ENCODE data around the gene PPP6C. TPM values are rescaled to one million over a fixed set of nuclear protein-coding genes. Genes with fewer than 3 reads are reported as not detected.
A peak's percentile ranks its signal among the peaks of the same experiment; 100 is the strongest.
"Not testable (repeated sequence)": the region's sequence is repeated elsewhere in the genome, so short reads cannot be mapped to it uniquely, and the experiment has no call there.

PPP6C gene
- total RNA-seq, 3 donors from 2014 or later: 50.1 to 52.4 (median 51.4) TPM

- ATAC-seq: no peak
- Mint-ChIP-seq H3K27me3 (ENCODE audit: low read depth) (no peaks in the 10 kb centered on the region), H3K36me3 (ENCODE audit: insufficient read depth) (peaks cover 1% of the 10 kb centered on the region), H3K9me3 (no peaks in the 10 kb centered on the region), H3K4me3 (peak overlapping the region; percentile 95), H3K4me1 (ENCODE audit: low read depth) (peaks cover 28% of the 10 kb centered on the region)
- DNase-seq: no peak
These were observed 47.9 kb downstream of the PPP6C start for GRCh38 chr9:125141751-125142150.

GRCh38 chr9:125141251-125141650 lies 48.4 kb downstream of the PPP6C start:
- ATAC-seq: no peak
- Mint-ChIP-seq H3K4me1 (ENCODE audit: low read depth) (peaks cover 27% of the 10 kb centered on the region), H3K9me3 (no peaks in the 10 kb centered on the region), H3K4me3 (peak overlapping the region; percentile 95), H3K27me3 (ENCODE audit: low read depth) (no peaks in the 10 kb centered on the region), H3K36me3 (ENCODE audit: insufficient read depth) (peaks cover 1% of the 10 kb centered on the region)
- no peak for DNase-seq

- peaks cover 1% of the 10 kb centered on the region for H3K36me3 Mint-ChIP-seq (ENCODE audit: insufficient read depth)
- no peaks in the 10 kb centered on the region for H3K27me3 Mint-ChIP-seq (ENCODE audit: low read depth)
- H3K9me3 Mint-ChIP-seq: no peaks in the 10 kb centered on the region
- no peak for ATAC-seq
- DNase-seq: no peak
- peaks cover 25% of the 10 kb centered on the region for H3K4me1 Mint-ChIP-seq (ENCODE audit: low read depth)
- H3K4me3 Mint-ChIP-seq: no peak overlapping the region
These were observed 49.0 kb downstream of the PPP6C start for GRCh38 chr9:125140576-125140975.

GRCh38 chr9:125137200-125137599 lies 52.4 kb downstream of the PPP6C start:
- Mint-ChIP-seq H3K4me3 (no peak overlapping the region), H3K9me3 (no peaks in the 10 kb centered on the region), H3K36me3 (ENCODE audit: insufficient read depth) (peaks cover 1% of the 10 kb centered on the region), H3K27me3 (ENCODE audit: low read depth) (no peaks in the 10 kb centered on the region), H3K4me1 (ENCODE audit: low read depth) (peaks cover 29% of the 10 kb centered on the region)
- ATAC-seq: no peak
- DNase-seq: no peak

- Mint-ChIP-seq H3K4me3 (no peak overlapping the region), H3K36me3 (ENCODE audit: insufficient read depth) (peaks cover 1% of the 10 kb centered on the region), H3K9me3 (no peaks in the 10 kb centered on the region), H3K4me1 (ENCODE audit: low read depth) (peaks cover 25% of the 10 kb centered on the region), H3K27me3 (ENCODE audit: low read depth) (no peaks in the 10 kb centered on the region)
- DNase-seq (no peak), ATAC-seq (no peak)
These were observed 54.6 kb downstream of the PPP6C start for GRCh38 chr9:125134976-125135375.

- H3K4me1 Mint-ChIP-seq (ENCODE audit: low read depth): peaks cover 17% of the 10 kb centered on the region
- H3K4me3 Mint-ChIP-seq: no peak overlapping the region
- H3K36me3 Mint-ChIP-seq (ENCODE audit: insufficient read depth): no peaks in the 10 kb centered on the region
- DNase-seq: no peak
- no peaks in the 10 kb centered on the region for H3K27me3 Mint-ChIP-seq (ENCODE audit: low read depth)
- no peaks in the 10 kb centered on the region for H3K9me3 Mint-ChIP-seq
- ATAC-seq: peak; percentile 82 to 85
These were observed 55.9 kb downstream of the PPP6C start for GRCh38 chr9:125133403-125134329.

GRCh38 chr9:125131778-125132177 lies 57.8 kb downstream of the PPP6C start:
- no peaks in the 10 kb centered on the region for H3K9me3 Mint-ChIP-seq
- no peak for DNase-seq
- no peak for ATAC-seq
- H3K4me3 Mint-ChIP-seq: no peak overlapping the region
- no peaks in the 10 kb centered on the region for H3K36me3 Mint-ChIP-seq (ENCODE audit: insufficient read depth)
- peaks cover 24% of the 10 kb centered on the region for H3K4me1 Mint-ChIP-seq (ENCODE audit: low read depth)
- H3K27me3 Mint-ChIP-seq (ENCODE audit: low read depth): no peaks in the 10 kb centered on the region

GRCh38 chr9:125126019-125126746 lies 63.4 kb downstream of the PPP6C start:
- peak; percentile 97 for ATAC-seq
- H3K4me1 Mint-ChIP-seq (ENCODE audit: low read depth): peaks cover 32% of the 10 kb centered on the region

GRCh38 chr9:125125523-125125922 lies 64.1 kb downstream of the PPP6C start:
- H3K4me3 Mint-ChIP-seq: no peak overlapping the region
- no peaks in the 10 kb centered on the region for H3K9me3 Mint-ChIP-seq
- ATAC-seq (no peak), DNase-seq (no peak)
- no peaks in the 10 kb centered on the region for H3K27me3 Mint-ChIP-seq (ENCODE audit: low read depth)
- H3K4me1 Mint-ChIP-seq (ENCODE audit: low read depth): peaks cover 39% of the 10 kb centered on the region
- H3K36me3 Mint-ChIP-seq (ENCODE audit: insufficient read depth): no peaks in the 10 kb centered on the region

More at GRCh38 chr9:125126019-125126746, 63.4 kb downstream of the PPP6C start:
- Mint-ChIP-seq H3K9me3 (no peaks in the 10 kb centered on the region), H3K27me3 (ENCODE audit: low read depth) (no peaks in the 10 kb centered on the region), H3K4me3 (peak overlapping the region; percentile 35), H3K36me3 (ENCODE audit: insufficient read depth) (no peaks in the 10 kb centered on the region)
- DNase-seq: peak; percentile 61

GRCh38 chr9:125121146-125121545 lies 68.5 kb downstream of the PPP6C start:
- Mint-ChIP-seq H3K4me3 (no peak overlapping the region), H3K4me1 (ENCODE audit: low read depth) (peaks cover 38% of the 10 kb centered on the region), H3K36me3 (ENCODE audit: insufficient read depth) (peaks cover 5% of the 10 kb centered on the region), H3K9me3 (no peaks in the 10 kb centered on the region), H3K27me3 (ENCODE audit: low read depth) (no peaks in the 10 kb centered on the region)
- ATAC-seq: peak in 1 of 2 donors; percentile 21
- no peak for DNase-seq

GRCh38 chr9:125119643-125120286 lies 69.8 kb downstream of the PPP6C start:
- Mint-ChIP-seq H3K4me3 (no peak overlapping the region), H3K4me1 (ENCODE audit: low read depth) (peaks cover 28% of the 10 kb centered on the region), H3K36me3 (ENCODE audit: insufficient read depth) (peaks cover 6% of the 10 kb centered on the region), H3K9me3 (no peaks in the 10 kb centered on the region), H3K27me3 (ENCODE audit: low read depth) (no peaks in the 10 kb centered on the region)
- DNase-seq (no peak), ATAC-seq (peak in 1 of 2 donors; percentile 60)

- H3K27me3 Mint-ChIP-seq (ENCODE audit: low read depth); H3K36me3 Mint-ChIP-seq (ENCODE audit: insufficient read depth); H3K9me3 Mint-ChIP-seq; ATAC-seq; H3K4me3 Mint-ChIP-seq; DNase-seq: not testable (repeated sequence)
- peaks cover 23% of the 10 kb centered on the region for H3K4me1 Mint-ChIP-seq (ENCODE audit: low read depth)
These were observed 70.9 kb downstream of the PPP6C start for GRCh38 chr9:125118696-125119095.

GRCh38 chr9:125114503-125114902 lies 75.1 kb downstream of the PPP6C start:
- Mint-ChIP-seq H3K36me3 (ENCODE audit: insufficient read depth) (peaks cover 20% of the 10 kb centered on the region), H3K9me3 (peaks cover 10% of the 10 kb centered on the region)
- DNase-seq; H3K4me1 Mint-ChIP-seq (ENCODE audit: low read depth); H3K27me3 Mint-ChIP-seq (ENCODE audit: low read depth); ATAC-seq; H3K4me3 Mint-ChIP-seq: not testable (repeated sequence)

- ATAC-seq (no peak), DNase-seq (no peak)
- H3K4me1 Mint-ChIP-seq (ENCODE audit: low read depth): peaks cover 1% of the 10 kb centered on the region
- peaks cover 15% of the 10 kb centered on the region for H3K36me3 Mint-ChIP-seq (ENCODE audit: insufficient read depth)
- peaks cover 10% of the 10 kb centered on the region for H3K9me3 Mint-ChIP-seq
- H3K27me3 Mint-ChIP-seq (ENCODE audit: low read depth): no peaks in the 10 kb centered on the region
- no peak overlapping the region for H3K4me3 Mint-ChIP-seq
These were observed 79.1 kb downstream of the PPP6C start for GRCh38 chr9:125110464-125110863.
